Transverse colon (tissue), 4 donors: Measurements from ENCODE around the gene CISD3. TPM values are rescaled to one million over a fixed set of nuclear protein-coding genes. Genes with fewer than 3 reads are reported as not detected.

Experiments used
- DNase-seq: peaks from one replicate; pipeline ENCODE4 v3.0.0-alpha.2; 2019
- H3K27ac ChIP-seq, 4 donors: fragments of 200-600 bp; sonication (generic); 2 replicates each; pipeline ENCODE4 v1.5.1; 2016 to 2018; ENCODE audit warnings: inconsistent platforms in 4 of 4
- H3K27me3 ChIP-seq: fragments of 200-600 bp; sonication (generic); 2 replicates; pipeline ENCODE4 v1.5.1; 2017; ENCODE audit warnings: inconsistent platforms
- H3K36me3 ChIP-seq, 4 donors: fragments of 200-600 bp; sonication (generic); 2 replicates each; pipeline ENCODE4 v1.5.1; 2017 to 2019; ENCODE audit warnings: inconsistent platforms in 4 of 4
- H3K4me1 ChIP-seq, 4 donors: fragments of 200-600 bp; sonication (generic); 2 replicates each; pipeline ENCODE4 v1.5.1; 2017 to 2020; ENCODE audit warnings: inconsistent platforms in 4 of 4
- H3K4me3 ChIP-seq, 4 donors: fragments of 200-600 bp; sonication (generic); 1 replicate in 1 of 4; 2 replicates in 3 of 4; pipeline versions ENCODE4 v1.5.1 to v1.6.1; 2017 to 2019; ENCODE audit warnings: inconsistent platforms in 4 of 4
- H3K9me3 ChIP-seq, 2 donors: fragments of 200-600 bp; sonication (generic); 2 replicates each; pipeline ENCODE4 v1.5.1; 2017 to 2019; ENCODE audit warnings: inconsistent platforms in 2 of 2
- EP300 ChIP-seq: sonication (generic); formaldehyde crosslinking; IDR thresholded peaks from one replicate; pipeline ENCODE4 v1.6.1; 2017; ENCODE audit warnings: antibody characterized with exemption, low read depth
- POLR2A ChIP-seq: fragments of 450-650 bp; IDR thresholded peaks from one replicate; pipeline ENCODE4 v1.6.1; 2016; ENCODE audit warnings: antibody characterized with exemption, mild to moderate bottlenecking, moderate library complexity
- POLR2AphosphoS5 ChIP-seq, 3 donors: sonication (generic); formaldehyde crosslinking; IDR thresholded peaks; one replicate each; pipeline ENCODE4 v1.6.1; 2016; ENCODE audit warnings: antibody characterized with exemption in 3 of 3
- WGBS, 2 donors: methylation state at CpG; one replicate each; pipeline ENCODE4 v1.1.5; 2018; ENCODE audit warnings: low coverage in 1 of 2; 5-methylcytosine and 5-hydroxymethylcytosine counted together
- in situ Hi-C, 4 donors: fragments of 200-750 bp; cut with MboI; loops; one replicate each; pipeline versions ENCODE4 v1.15.0 to v1.15.1; 2017; ENCODE audit warnings: low sequenced_read_pairs in 3 of 4, low pct_ligation_motif_present in 1 of 4, low pct_unique_long_range_greater_than_20kb in 1 of 4
- intact Hi-C: fragments of 100-400 bp; cut with DNase I; formaldehyde crosslinking; loops from one replicate; pipeline ENCODE4 v1.15.1; 2023; ENCODE audit warnings: low total_unique reads
- total RNA-seq, 4 donors: library from RNA; depleted of rRNA; stranded (reverse); fragments of >200 nt; gene quantifications; one replicate each; pipeline ENCODE4 v1.1.0, GENCODE V29; 2016
- TF ChIP-seq, protein P1 (sequence below), 5 experiments: fragments of 200-600 bp in 3 of 5; fragments of 450-650 bp in 2 of 5; sonication (generic) in 3 of 5; IDR thresholded peaks; 1 replicate in 2 of 5; 2 replicates in 3 of 5; pipeline ENCODE4 v1.5.1; 2016 to 2017; ENCODE audit warnings: antibody characterized with exemption in 5 of 5, inconsistent platforms in 3 of 5, mild to moderate bottlenecking in 2 of 5, moderate library complexity in 1 of 5

Gene CISD3
- total RNA-seq, 4 donors from 2014 or later = 11.2 to 35.0 (median 20.5) TPM

DNA sequence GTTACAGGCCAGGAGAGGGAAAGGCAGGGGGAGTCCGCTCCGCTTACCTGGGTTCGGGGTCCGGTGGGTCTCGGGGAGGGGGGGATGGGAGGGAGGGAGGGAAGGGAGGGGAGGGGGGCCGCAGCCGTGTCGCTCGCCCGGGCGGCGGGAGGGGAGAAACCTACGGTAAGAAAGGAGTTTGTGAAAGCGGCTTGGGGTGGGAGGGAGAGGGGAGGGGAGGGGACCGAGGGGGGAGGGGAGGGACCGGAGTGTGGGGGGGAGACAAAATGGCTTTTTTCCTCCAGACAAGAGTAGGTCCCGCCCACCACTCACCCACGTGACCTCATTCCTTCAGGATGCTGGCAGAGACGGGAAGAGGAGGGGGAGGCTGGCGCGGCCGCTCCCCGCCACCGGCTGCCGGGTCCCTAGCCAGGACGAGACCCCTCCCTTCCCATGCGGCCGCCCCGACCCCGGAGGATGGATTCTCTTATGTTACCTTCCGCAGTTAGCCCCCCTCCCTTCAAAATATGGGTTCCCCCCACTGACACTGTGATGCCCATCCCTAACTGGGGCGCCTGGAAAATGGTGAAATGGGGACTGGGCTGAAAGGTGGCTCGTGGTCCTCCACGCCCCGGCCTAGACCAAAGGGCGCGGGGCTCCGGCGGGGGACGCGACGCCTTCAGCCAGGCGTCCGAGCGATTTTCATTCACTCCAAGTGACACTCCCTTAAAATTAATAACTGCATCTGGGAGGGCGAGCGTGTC is 18.2 kb downstream of the CISD3 start, which contains the start of gene PCGF2:
PCGF2 (minus strand) TSS at position 188 of the 743 bp plus-strand sequence. CDS start 7,934 bp downstream, outside the sequence.
- intact Hi-C loops = no loop called here
- WGBS, 2 donors = 1% methylated on average over 41 of the region's 47 CpGs; no CpG with 5 or more reads in 1 of the 2 donors
- peak; percentile 88 for DNase-seq
- in situ Hi-C loops = no loop called here
- H3K27ac ChIP-seq = peak within 1 kb of the TSS; percentile 88 to 96 (median 89)
- TF ChIP-seq POLR2AphosphoS5 (IDR thresholded peaks at IDR 0.05) = peak; percentile 13 to 75 (median 66)
- TF ChIP-seq POLR2A = peak; percentile 45
- TF ChIP-seq EP300 = no peak
- TF ChIP-seq, protein P1, sequence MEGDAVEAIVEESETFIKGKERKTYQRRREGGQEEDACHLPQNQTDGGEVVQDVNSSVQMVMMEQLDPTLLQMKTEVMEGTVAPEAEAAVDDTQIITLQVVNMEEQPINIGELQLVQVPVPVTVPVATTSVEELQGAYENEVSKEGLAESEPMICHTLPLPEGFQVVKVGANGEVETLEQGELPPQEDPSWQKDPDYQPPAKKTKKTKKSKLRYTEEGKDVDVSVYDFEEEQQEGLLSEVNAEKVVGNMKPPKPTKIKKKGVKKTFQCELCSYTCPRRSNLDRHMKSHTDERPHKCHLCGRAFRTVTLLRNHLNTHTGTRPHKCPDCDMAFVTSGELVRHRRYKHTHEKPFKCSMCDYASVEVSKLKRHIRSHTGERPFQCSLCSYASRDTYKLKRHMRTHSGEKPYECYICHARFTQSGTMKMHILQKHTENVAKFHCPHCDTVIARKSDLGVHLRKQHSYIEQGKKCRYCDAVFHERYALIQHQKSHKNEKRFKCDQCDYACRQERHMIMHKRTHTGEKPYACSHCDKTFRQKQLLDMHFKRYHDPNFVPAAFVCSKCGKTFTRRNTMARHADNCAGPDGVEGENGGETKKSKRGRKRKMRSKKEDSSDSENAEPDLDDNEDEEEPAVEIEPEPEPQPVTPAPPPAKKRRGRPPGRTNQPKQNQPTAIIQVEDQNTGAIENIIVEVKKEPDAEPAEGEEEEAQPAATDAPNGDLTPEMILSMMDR (IDR thresholded peaks at IDR 0.05) = no peak
- peak within 1 kb of the TSS; percentile 52 to 95 (median 61) for H3K4me3 ChIP-seq
- no peaks in the 10 kb centered on the region for H3K36me3 ChIP-seq
- H3K27me3 ChIP-seq = no peaks in the 10 kb centered on the region
- H3K9me3 ChIP-seq = no peaks in the 10 kb centered on the region
- H3K4me1 ChIP-seq = peaks cover 12 to 68% (median 45%) of the 10 kb centered on the region in 4 donors

DNA sequence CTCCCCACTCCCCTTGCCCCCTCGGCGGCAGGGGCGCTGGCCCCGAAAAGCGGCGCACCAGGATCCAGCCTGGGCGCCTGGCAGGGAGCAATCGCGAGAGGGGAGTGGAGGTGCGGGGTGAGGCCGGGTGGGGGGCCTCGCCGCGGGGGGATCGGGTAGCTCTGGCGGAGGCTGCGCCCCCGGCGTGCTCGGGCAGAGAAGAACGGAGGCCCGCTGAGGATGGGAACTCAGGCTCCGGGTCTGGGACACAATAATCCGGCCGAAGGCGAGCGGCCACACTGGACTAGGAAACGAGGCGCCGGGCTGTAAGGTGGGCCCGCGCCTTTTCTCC is 18.7 kb downstream of the CISD3 start:
- H3K4me3 ChIP-seq = peak overlapping the region; percentile 52 to 95 (median 61)
- TF ChIP-seq, protein P1 (IDR thresholded peaks at IDR 0.05) = no peak
- TF ChIP-seq EP300 (no peak), POLR2AphosphoS5 (IDR thresholded peaks at IDR 0.05) (no peak), POLR2A (no peak)
- 2% methylated on average over 30 of the region's 32 CpGs; no CpG with 5 or more reads in 1 of the 2 donors for WGBS, 2 donors
- H3K9me3 ChIP-seq = no peaks in the 10 kb centered on the region
- H3K4me1 ChIP-seq = peaks cover 10 to 68% (median 46%) of the 10 kb centered on the region in 4 donors
- no peaks in the 10 kb centered on the region for H3K27me3 ChIP-seq
- in situ Hi-C loops = no loop called here
- H3K36me3 ChIP-seq = no peaks in the 10 kb centered on the region
- H3K27ac ChIP-seq = peak overlapping the region; percentile 88 to 96 (median 89)
- DNase-seq = no peak
- intact Hi-C loops = no loop called here

DNA sequence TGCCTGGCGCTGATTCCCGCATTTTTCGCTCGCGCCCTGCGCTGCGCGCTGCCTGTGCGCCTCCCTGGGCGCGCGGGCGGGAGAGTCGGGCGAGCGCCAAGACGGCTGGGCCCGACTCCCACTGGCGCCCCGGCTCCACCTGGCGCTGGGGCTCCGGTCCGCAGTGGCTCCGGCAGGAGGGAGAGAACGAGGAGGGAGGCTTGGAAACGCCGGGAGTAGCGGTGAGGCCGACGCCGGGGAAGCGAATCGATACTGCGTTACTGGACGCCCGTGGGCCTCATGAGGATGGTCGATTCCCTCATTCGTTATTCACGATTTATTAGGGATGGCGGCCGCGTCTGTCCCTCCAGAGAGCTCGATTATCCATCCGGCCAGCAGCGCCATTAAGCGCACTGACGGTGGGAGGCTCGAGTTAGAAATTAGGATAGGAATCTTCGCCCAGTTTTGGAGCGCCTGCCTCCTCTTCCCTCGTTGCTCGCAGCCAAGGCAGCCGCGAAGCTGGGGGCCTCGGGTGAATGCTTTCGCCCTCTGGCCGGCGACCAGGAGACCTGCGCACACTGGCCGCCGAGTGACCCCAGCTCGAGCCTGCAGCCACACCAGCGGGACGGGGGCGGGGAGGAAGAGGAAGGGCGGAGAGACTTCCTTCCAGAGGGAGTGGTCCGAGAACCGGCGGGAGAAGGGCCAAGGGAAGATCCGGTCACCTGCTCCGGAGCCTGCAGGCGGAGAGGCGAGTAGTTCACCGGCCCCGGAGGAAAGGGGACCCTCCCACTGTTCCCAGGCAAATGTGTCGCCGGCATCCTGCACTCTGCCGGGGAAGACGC is 19.3 kb downstream of the CISD3 start:
- intact Hi-C loops = no loop called here
- H3K4me1 ChIP-seq = peaks cover 10 to 69% (median 49%) of the 10 kb centered on the region in 4 donors

More for the DNA sequence above, 19.3 kb downstream of the CISD3 start:
- DNase-seq = peak; percentile 84
- Histone ChIP-seq H3K4me3 (peak overlapping the region; percentile 52 to 95 (median 61)), H3K9me3 (no peaks in the 10 kb centered on the region), H3K27me3 (no peaks in the 10 kb centered on the region), H3K27ac (peak overlapping the region; percentile 88 to 96 (median 89)), H3K36me3 (peaks cover 0 to 4% (median 0%) of the 10 kb centered on the region in 4 donors)
- TF ChIP-seq POLR2AphosphoS5 (IDR thresholded peaks at IDR 0.05) = peak; percentile 67 to 83 (median 73)
- peak; percentile 35 for TF ChIP-seq EP300
- TF ChIP-seq POLR2A = peak; percentile 81
- TF ChIP-seq, protein P1 (IDR thresholded peaks at IDR 0.05) = no peak
- 0 to 1% methylated on average over 1 to 58 of the region's 79 CpGs for WGBS, 2 donors
- in situ Hi-C loops = no loop called here
